Stimulated activated CD8-positive, alpha-beta memory T cell treated with anti-CD3 and anti-CD28 coated beads, Interleukin-2, amount 100 ng/mL, for 1 hour (primary cell): ENCODE data around the gene UBIAD1.

Experiments used
- DNase-seq, 2 donors: peaks; one replicate each; pipeline ENCODE4 v3.0.0-alpha.2; 2020; ENCODE audit warnings: low read depth in 2 of 2

Gene UBIAD1

GRCh38 chr1:11311816-11312755, 39.1 kb downstream of the UBIAD1 start:
- DNase-seq: no peak

- no peak for DNase-seq
These were observed 42.0 kb downstream of the UBIAD1 start for GRCh38 chr1:11314959-11315358.

- no peak for DNase-seq
These were observed 43.7 kb downstream of the UBIAD1 start for GRCh38 chr1:11316701-11317100.

- no peak for DNase-seq
These were observed 46.0 kb downstream of the UBIAD1 start for GRCh38 chr1:11318982-11319381.

- peak; percentile 6 to 8 for DNase-seq
These were observed 47.3 kb downstream of the UBIAD1 start for GRCh38 chr1:11320153-11320936.

GRCh38 chr1:11321656-11322491, 48.9 kb downstream of the UBIAD1 start:
- no peak for DNase-seq

GRCh38 chr1:11324567-11325165, 51.7 kb downstream of the UBIAD1 start:
- no peak for DNase-seq

GRCh38 chr1:11326070-11326469, 53.1 kb downstream of the UBIAD1 start:
- no peak for DNase-seq

GRCh38 chr1:11328444-11328843, 55.4 kb downstream of the UBIAD1 start:
- no peak for DNase-seq

- DNase-seq: no peak
These were observed 57.4 kb downstream of the UBIAD1 start for GRCh38 chr1:11330411-11330810.

GRCh38 chr1:11331036-11331944, 58.3 kb downstream of the UBIAD1 start:
- no peak for DNase-seq

- no peak for DNase-seq
These were observed 59.0 kb downstream of the UBIAD1 start for GRCh38 chr1:11331945-11332546.

- no peak for DNase-seq
These were observed 60.6 kb downstream of the UBIAD1 start for GRCh38 chr1:11333631-11334030.

GRCh38 chr1:11334261-11334804, 61.3 kb downstream of the UBIAD1 start:
- DNase-seq: no peak

GRCh38 chr1:11334821-11335220, 61.8 kb downstream of the UBIAD1 start:
- no peak for DNase-seq

- DNase-seq: peak in 1 of 2 donors; percentile 3
These were observed 62.5 kb downstream of the UBIAD1 start for GRCh38 chr1:11335417-11336056.

- DNase-seq: peak; percentile 43 to 62
These were observed 64.6 kb downstream of the UBIAD1 start for GRCh38 chr1:11337580-11338073.
